Astrocyte (in vitro differentiated cells and primary cell): Measurements from ENCODE around the gene CDC25C. TPM values are rescaled to one million over a fixed set of nuclear protein-coding genes. Genes with fewer than 3 reads are reported as not detected.

Experiments used
- DNase-seq: peaks from one replicate; pipeline ENCODE4 v3.0.0-alpha.2; 2010; ENCODE audit warnings: low read depth
- FAIRE-seq: peaks from 2 replicates; lab custom pipeline; 2011; peaks lifted over from hg19 to GRCh38; lab: Jason Lieb, UNC
- H2AFZ ChIP-seq: 2 replicates; pipeline ENCODE4 v1.6.0; 2012; ENCODE audit warnings: low read depth, low read length, inconsistent platforms
- H3K27ac ChIP-seq: 2 replicates; pipeline ENCODE4 v1.5.1; 2011; ENCODE audit warnings: low read depth, low read length, inconsistent platforms
- H3K27me3 ChIP-seq: 2 replicates; pipeline ENCODE4 v1.6.0; 2011; ENCODE audit warnings: low read length, inconsistent platforms; ENCODE audit not compliant: insufficient read depth
- H3K36me3 ChIP-seq: 2 replicates; pipeline ENCODE4 v1.5.1; 2011; ENCODE audit warnings: low read length, inconsistent platforms; ENCODE audit not compliant: insufficient read depth
- H3K4me1 ChIP-seq: 2 replicates; pipeline ENCODE4 v1.5.1; 2011; ENCODE audit warnings: low read length, inconsistent platforms; ENCODE audit not compliant: insufficient read depth
- H3K4me2 ChIP-seq: 2 replicates; pipeline ENCODE4 v1.6.0; 2012; ENCODE audit warnings: low read length, inconsistent platforms
- H3K4me3 ChIP-seq: 2 replicates; pipeline ENCODE4 v1.5.1; 2011; ENCODE audit warnings: low read depth, mild to moderate bottlenecking, low read length, inconsistent platforms; ENCODE audit not compliant: insufficient read depth
- H3K79me2 ChIP-seq: 2 replicates; pipeline ENCODE4 v1.6.0; 2012; ENCODE audit warnings: mild to moderate bottlenecking, low read length, inconsistent platforms; ENCODE audit not compliant: insufficient read depth
- H3K9ac ChIP-seq: 2 replicates; pipeline ENCODE4 v1.6.0; 2012; ENCODE audit warnings: mild to moderate bottlenecking, low read length, inconsistent platforms
- H3K9me3 ChIP-seq: 2 replicates; pipeline ENCODE4 v1.5.1; 2012; ENCODE audit warnings: low read depth, mild to moderate bottlenecking, low read length, inconsistent platforms; ENCODE audit not compliant: insufficient read depth
- H4K20me1 ChIP-seq: 2 replicates; pipeline ENCODE4 v1.6.0; 2012; ENCODE audit warnings: low read length, inconsistent platforms; ENCODE audit not compliant: insufficient read depth
- H3K27ac Mint-ChIP-seq: one replicate; pipeline ENCODE4 v1.8.0; 2021; ENCODE audit warnings: mild to moderate bottlenecking, mixed read lengths; ENCODE audit not compliant: unreplicated experiment
- H3K27me3 Mint-ChIP-seq: one replicate; pipeline ENCODE4 v1.8.0; 2021; ENCODE audit warnings: low read depth, mixed read lengths; ENCODE audit not compliant: unreplicated experiment
- H3K36me3 Mint-ChIP-seq: one replicate; pipeline ENCODE4 v1.8.0; 2021; ENCODE audit warnings: low read depth, mixed read lengths; ENCODE audit not compliant: unreplicated experiment
- H3K4me1 Mint-ChIP-seq: one replicate; pipeline ENCODE4 v1.8.0; 2021; ENCODE audit warnings: low read depth, mixed read lengths; ENCODE audit not compliant: unreplicated experiment
- H3K4me3 Mint-ChIP-seq: one replicate; pipeline ENCODE4 v1.8.0; 2021; ENCODE audit warnings: mild to moderate bottlenecking, moderate library complexity, mixed read lengths; ENCODE audit not compliant: unreplicated experiment
- H3K9me3 Mint-ChIP-seq: one replicate; pipeline ENCODE4 v1.8.0; 2021; ENCODE audit warnings: mild to moderate bottlenecking, mixed read lengths; ENCODE audit not compliant: unreplicated experiment
- CTCF ChIP-seq: IDR thresholded peaks from 2 replicates; pipeline ENCODE4 v1.5.1; 2011; ENCODE audit warnings: low read depth, mild to moderate bottlenecking, inconsistent platforms, low read length, moderate library complexity; ENCODE audit not compliant: insufficient read depth
- EZH2 ChIP-seq: IDR thresholded peaks from 2 replicates; pipeline ENCODE4 v1.6.1; 2012; ENCODE audit warnings: mild to moderate bottlenecking, low read length, inconsistent platforms; ENCODE audit not compliant: insufficient read depth
- total RNA-seq: library from RNA; stranded (reverse); gene quantifications from 2 replicates; pipeline ENCODE4 v1.2.1, GENCODE V29; 2021

The CDC25C gene
- total RNA-seq, 1 donor from 2014 or later = 1.6 TPM

GRCh38 chr5:138337685-138338410 is 6.2 kb upstream of the CDC25C start, which contains the start of gene FAM53C:
Gene FAM53C, plus strand, starts transcription at chr5:138338266. Its CDS starts 3,070 bp downstream, at chr5:138341336.
- no peak for TF ChIP-seq EZH2
- TF ChIP-seq CTCF = no peak
- DNase-seq (peak; percentile 89), FAIRE-seq (no peak)
- no peaks in the 10 kb centered on the region for H3K27me3 Mint-ChIP-seq
- Histone ChIP-seq H3K27ac (peak within 1 kb of the TSS; percentile 99), H3K9me3 (no peaks in the 10 kb centered on the region), H3K4me2 (peak within 1 kb of the TSS; percentile 97), H3K36me3 (peaks cover 5% of the 10 kb centered on the region), H3K79me2 (peaks cover 43% of the 10 kb centered on the region), H3K4me3 (peak within 1 kb of the TSS; percentile 86), H4K20me1 (peaks cover 36% of the 10 kb centered on the region), H3K4me1 (peaks cover 12% of the 10 kb centered on the region), H2AFZ (peak within 1 kb of the TSS; percentile 95), H3K27me3 (no peaks in the 10 kb centered on the region), H3K9ac (peak within 1 kb of the TSS; percentile 97)
- peak within 1 kb of the TSS; percentile 98 for H3K4me3 Mint-ChIP-seq
- H3K4me1 Mint-ChIP-seq = peaks cover 30% of the 10 kb centered on the region
- no peaks in the 10 kb centered on the region for H3K9me3 Mint-ChIP-seq
- peak within 1 kb of the TSS; percentile 100 for H3K27ac Mint-ChIP-seq
- peaks cover 8% of the 10 kb centered on the region for H3K36me3 Mint-ChIP-seq

GRCh38 chr5:138336952-138337684 is 5.5 kb upstream of the CDC25C start:
- TF ChIP-seq CTCF = no peak
- TF ChIP-seq EZH2 = no peak
- H3K27ac Mint-ChIP-seq = peak overlapping the region; percentile 100
- Histone ChIP-seq H3K27me3 (no peaks in the 10 kb centered on the region), H3K36me3 (peaks cover 5% of the 10 kb centered on the region), H2AFZ (peak overlapping the region; percentile 95), H3K4me1 (peaks cover 12% of the 10 kb centered on the region), H3K27ac (peak overlapping the region; percentile 99), H3K4me3 (peak overlapping the region; percentile 86), H3K9me3 (no peaks in the 10 kb centered on the region), H3K4me2 (peak overlapping the region; percentile 97), H4K20me1 (peaks cover 36% of the 10 kb centered on the region), H3K79me2 (peaks cover 40% of the 10 kb centered on the region), H3K9ac (peak overlapping the region; percentile 97)
- no peaks in the 10 kb centered on the region for H3K27me3 Mint-ChIP-seq
- no peaks in the 10 kb centered on the region for H3K9me3 Mint-ChIP-seq
- DNase-seq (no peak), FAIRE-seq (no peak)
- peaks cover 8% of the 10 kb centered on the region for H3K36me3 Mint-ChIP-seq
- H3K4me3 Mint-ChIP-seq = peak overlapping the region; percentile 98
- peaks cover 32% of the 10 kb centered on the region for H3K4me1 Mint-ChIP-seq
